NCI-H1694 treated with DMSO at 0.1 percent for 48 hours (cell line): ENCODE results near the gene ADGRV1.
"Not testable (repeated sequence)": the region's sequence is repeated elsewhere in the genome, so short reads cannot be mapped to it uniquely, and the experiment has no call there.

Experiments used
- DNase-seq: peaks from one replicate; lab custom pipeline; 2025; lab: John Stamatoyannopoulos, UW

The ADGRV1 gene

GRCh38 chr5:90830058-90830457 is 271.5 kb downstream of the ADGRV1 start:
- no peak for DNase-seq

- DNase-seq = no peak
Measured at GRCh38 chr5:90833753-90834152, 275.2 kb downstream of the ADGRV1 start.

GRCh38 chr5:90834711-90835110 is 276.1 kb downstream of the ADGRV1 start:
- no peak for DNase-seq

GRCh38 chr5:90843443-90843842 is 284.8 kb downstream of the ADGRV1 start:
- DNase-seq = no peak

DNA sequence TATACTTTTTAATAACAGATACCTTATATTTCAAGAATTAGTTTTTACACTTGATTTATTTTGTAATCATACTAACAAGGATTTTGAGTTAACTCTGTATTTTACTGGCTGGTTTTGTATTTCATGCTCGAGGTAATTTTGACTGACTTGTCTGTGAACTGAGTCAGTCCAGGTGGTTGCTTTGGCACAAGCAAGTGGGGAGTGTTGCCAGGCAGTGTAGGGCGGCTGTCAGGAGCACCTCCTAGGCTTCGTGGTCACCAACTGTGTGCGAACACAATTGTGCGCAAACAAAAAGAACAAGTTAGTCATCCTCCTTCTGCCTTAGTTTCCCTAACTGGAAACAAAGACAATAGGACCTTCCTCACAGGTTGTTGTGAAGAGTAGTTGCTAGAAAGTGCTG is 286.3 kb downstream of the ADGRV1 start:
- no peak for DNase-seq

GRCh38 chr5:90845723-90846554 is 287.3 kb downstream of the ADGRV1 start:
- no peak for DNase-seq

GRCh38 chr5:90847606-90848005 is 289.0 kb downstream of the ADGRV1 start:
- not testable (repeated sequence) for DNase-seq

- no peak for DNase-seq
Measured at GRCh38 chr5:90849939-90850338, 291.3 kb downstream of the ADGRV1 start.

- DNase-seq = no peak
Measured at GRCh38 chr5:90852531-90852930, 293.9 kb downstream of the ADGRV1 start.

DNA sequence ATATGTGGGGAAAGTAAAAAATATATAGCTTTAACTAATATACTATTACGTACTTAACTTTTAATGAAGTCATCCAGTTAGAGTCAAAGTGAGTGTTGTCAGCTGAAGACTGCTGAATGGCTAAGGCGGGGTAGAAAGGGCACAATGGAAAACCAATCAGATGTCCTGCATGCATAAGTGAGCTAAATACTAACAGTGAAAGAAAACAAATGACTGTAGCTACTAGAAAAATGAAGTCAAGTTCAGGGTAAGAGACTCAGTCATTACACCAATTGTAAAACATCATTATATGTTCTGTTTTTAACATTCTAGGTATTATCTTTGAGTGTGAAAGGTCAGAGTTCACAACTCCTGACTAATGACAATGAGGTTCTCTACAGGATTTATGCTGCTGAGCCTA is 295.2 kb downstream of the ADGRV1 start:
- no peak for DNase-seq

GRCh38 chr5:90854169-90854568 is 295.6 kb downstream of the ADGRV1 start:
- DNase-seq = no peak

- no peak for DNase-seq
Measured at GRCh38 chr5:90855296-90856010, 296.9 kb downstream of the ADGRV1 start.

GRCh38 chr5:90861843-90862586 is 303.4 kb downstream of the ADGRV1 start:
- DNase-seq = no peak

GRCh38 chr5:90865180-90865579 is 306.6 kb downstream of the ADGRV1 start:
- no peak for DNase-seq

DNA sequence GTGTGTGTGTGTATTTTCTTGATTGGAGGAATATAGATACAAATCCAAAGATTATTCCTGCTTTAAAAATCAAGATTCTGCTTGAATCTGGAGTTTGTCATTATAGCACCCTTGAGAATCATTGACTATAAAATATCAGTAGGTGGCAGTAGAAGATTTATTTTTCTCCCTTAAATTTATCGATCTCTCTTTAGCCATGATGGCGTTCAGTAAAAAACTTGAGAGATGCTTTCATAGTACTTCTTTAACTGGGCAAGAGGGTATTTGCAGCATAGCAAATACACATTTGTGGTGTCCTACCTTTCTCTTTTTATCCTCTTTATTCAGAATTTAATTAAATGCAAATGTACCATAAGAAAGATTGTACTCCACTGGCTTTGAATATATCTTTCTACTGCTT is 307.7 kb downstream of the ADGRV1 start:
- peak; percentile 53 for DNase-seq

DNA sequence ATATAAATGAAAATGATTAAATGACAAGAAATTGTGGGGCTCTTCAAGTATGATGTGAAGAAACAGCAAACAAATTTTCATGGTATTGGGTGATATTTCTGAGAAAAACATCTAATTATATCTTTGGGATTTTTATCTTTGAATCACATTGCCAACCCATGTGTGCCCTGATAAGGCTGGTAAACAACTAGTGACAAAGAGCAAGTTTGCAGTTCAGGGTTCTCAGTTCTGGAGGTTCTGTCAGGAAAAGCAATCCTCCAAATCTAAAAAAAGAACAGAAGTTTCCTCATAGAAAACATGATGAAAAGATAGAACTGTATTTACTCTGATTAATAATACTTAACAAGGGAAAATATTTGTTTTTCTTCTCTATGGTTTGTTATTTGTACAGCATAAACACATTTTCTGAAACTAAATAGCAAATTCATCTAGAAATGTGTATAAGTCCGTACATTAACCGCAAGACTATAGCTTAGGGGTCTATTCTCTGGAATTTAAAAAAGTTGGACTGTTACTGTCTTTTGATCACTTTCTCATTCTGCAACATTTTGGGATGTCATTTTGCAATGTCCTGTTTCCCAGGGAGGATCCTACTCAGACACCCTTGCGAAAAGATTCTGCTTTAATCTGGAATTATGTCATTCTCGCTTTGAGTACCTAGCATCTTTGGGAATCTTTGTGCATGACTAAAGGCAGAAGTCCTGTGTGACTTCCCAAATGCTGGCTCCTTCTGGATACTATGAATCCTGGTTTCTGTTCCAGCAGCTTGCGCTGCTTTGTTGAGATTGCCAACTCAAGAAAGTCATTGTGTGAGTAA is 308.5 kb downstream of the ADGRV1 start:
- no peak for DNase-seq

- no peak for DNase-seq
Measured at GRCh38 chr5:90868799-90869198, 310.2 kb downstream of the ADGRV1 start.

- no peak for DNase-seq
Measured at GRCh38 chr5:90871391-90871991, 312.9 kb downstream of the ADGRV1 start.

DNA sequence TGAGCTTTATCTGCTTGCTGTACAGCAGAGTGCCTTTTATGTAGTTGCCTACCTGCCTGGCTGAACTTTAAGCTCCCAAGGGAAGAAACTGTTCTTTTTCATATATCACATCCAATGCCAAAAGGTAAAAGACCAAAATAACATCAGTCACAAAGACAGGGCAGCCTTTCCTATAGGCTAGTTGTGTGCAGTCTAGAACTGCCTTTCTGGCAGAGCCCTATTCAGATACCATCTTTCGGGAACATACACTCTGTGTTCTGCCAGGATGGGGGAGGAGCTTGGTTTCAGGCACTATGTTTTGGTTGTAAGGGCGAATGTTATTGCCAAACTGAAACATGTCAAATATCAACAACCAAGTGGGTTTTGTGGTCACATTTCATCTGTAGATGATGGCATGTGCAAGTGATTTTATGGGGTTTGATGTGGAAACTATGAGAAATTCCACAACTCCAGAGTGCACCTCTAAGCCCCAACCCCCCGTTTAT is 314.5 kb downstream of the ADGRV1 start:
- DNase-seq = no peak

DNA sequence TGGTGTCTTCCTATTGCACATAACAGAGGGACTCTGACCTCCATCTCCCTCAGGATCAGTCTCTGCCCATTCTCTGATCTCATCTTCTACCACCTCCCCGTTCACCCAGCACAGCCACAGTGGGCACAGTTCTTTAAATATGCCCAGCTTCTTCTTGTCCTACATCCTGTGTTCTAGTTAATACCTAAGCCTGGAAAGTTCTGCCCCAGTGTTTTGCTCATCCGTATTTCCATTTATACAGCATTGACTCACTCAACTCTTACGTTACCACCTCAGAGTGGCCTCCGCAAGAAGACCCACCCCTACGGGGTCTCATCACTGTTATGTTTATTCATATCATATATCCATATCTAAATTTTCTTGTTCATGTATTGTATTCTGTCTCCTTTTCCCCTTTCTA is 315.5 kb downstream of the ADGRV1 start:
- DNase-seq = no peak

GRCh38 chr5:90875456-90875855 is 316.9 kb downstream of the ADGRV1 start:
- no peak for DNase-seq
